ENCODE data around the gene CADPS2.

GRCh38 chr7:122584676-122585251 is 301.5 kb downstream of the CADPS2 start:
- TF ChIP-seq REST (IDR thresholded peaks at IDR 0.05; ENCODE audit: insufficient read depth in 1 of 2, low read depth in 2 of 2, low read length in 2 of 2) (no peak), POLR2AphosphoS5 (IDR thresholded peaks at IDR 0.05; ENCODE audit: low read depth, low read length) (no peak), TAF1 (IDR thresholded peaks at IDR 0.05; ENCODE audit: borderline replicate concordance, insufficient read depth, low read length) (no peak), SIN3A (IDR thresholded peaks at IDR 0.05; ENCODE audit: borderline replicate concordance, insufficient read depth, low read length) (no peak)

Data from PFSK-1 (cell line).